Astrocyte (in vitro differentiated cells and primary cell): ENCODE data around the gene ANKRD39. TPM values are rescaled to one million over a fixed set of nuclear protein-coding genes. Genes with fewer than 3 reads are reported as not detected.

Experiments
- DNase-seq: peaks from one replicate; pipeline ENCODE4 v3.0.0-alpha.2; 2010; ENCODE audit warnings: low read depth
- FAIRE-seq: peaks from 2 replicates; lab custom pipeline; 2011; peaks lifted over from hg19 to GRCh38; lab: Jason Lieb, UNC
- H2AFZ ChIP-seq: 2 replicates; pipeline ENCODE4 v1.6.0; 2012; ENCODE audit warnings: low read depth, low read length, inconsistent platforms
- H3K27ac ChIP-seq: 2 replicates; pipeline ENCODE4 v1.5.1; 2011; ENCODE audit warnings: low read depth, low read length, inconsistent platforms
- H3K27me3 ChIP-seq: 2 replicates; pipeline ENCODE4 v1.6.0; 2011; ENCODE audit warnings: low read length, inconsistent platforms; ENCODE audit not compliant: insufficient read depth
- H3K36me3 ChIP-seq: 2 replicates; pipeline ENCODE4 v1.5.1; 2011; ENCODE audit warnings: low read length, inconsistent platforms; ENCODE audit not compliant: insufficient read depth
- H3K4me1 ChIP-seq: 2 replicates; pipeline ENCODE4 v1.5.1; 2011; ENCODE audit warnings: low read length, inconsistent platforms; ENCODE audit not compliant: insufficient read depth
- H3K4me2 ChIP-seq: 2 replicates; pipeline ENCODE4 v1.6.0; 2012; ENCODE audit warnings: low read length, inconsistent platforms
- H3K4me3 ChIP-seq: 2 replicates; pipeline ENCODE4 v1.5.1; 2011; ENCODE audit warnings: low read depth, mild to moderate bottlenecking, low read length, inconsistent platforms; ENCODE audit not compliant: insufficient read depth
- H3K79me2 ChIP-seq: 2 replicates; pipeline ENCODE4 v1.6.0; 2012; ENCODE audit warnings: mild to moderate bottlenecking, low read length, inconsistent platforms; ENCODE audit not compliant: insufficient read depth
- H3K9ac ChIP-seq: 2 replicates; pipeline ENCODE4 v1.6.0; 2012; ENCODE audit warnings: mild to moderate bottlenecking, low read length, inconsistent platforms
- H3K9me3 ChIP-seq: 2 replicates; pipeline ENCODE4 v1.5.1; 2012; ENCODE audit warnings: low read depth, mild to moderate bottlenecking, low read length, inconsistent platforms; ENCODE audit not compliant: insufficient read depth
- H4K20me1 ChIP-seq: 2 replicates; pipeline ENCODE4 v1.6.0; 2012; ENCODE audit warnings: low read length, inconsistent platforms; ENCODE audit not compliant: insufficient read depth
- H3K27ac Mint-ChIP-seq: one replicate; pipeline ENCODE4 v1.8.0; 2021; ENCODE audit warnings: mild to moderate bottlenecking, mixed read lengths; ENCODE audit not compliant: unreplicated experiment
- H3K27me3 Mint-ChIP-seq: one replicate; pipeline ENCODE4 v1.8.0; 2021; ENCODE audit warnings: low read depth, mixed read lengths; ENCODE audit not compliant: unreplicated experiment
- H3K36me3 Mint-ChIP-seq: one replicate; pipeline ENCODE4 v1.8.0; 2021; ENCODE audit warnings: low read depth, mixed read lengths; ENCODE audit not compliant: unreplicated experiment
- H3K4me1 Mint-ChIP-seq: one replicate; pipeline ENCODE4 v1.8.0; 2021; ENCODE audit warnings: low read depth, mixed read lengths; ENCODE audit not compliant: unreplicated experiment
- H3K4me3 Mint-ChIP-seq: one replicate; pipeline ENCODE4 v1.8.0; 2021; ENCODE audit warnings: mild to moderate bottlenecking, moderate library complexity, mixed read lengths; ENCODE audit not compliant: unreplicated experiment
- H3K9me3 Mint-ChIP-seq: one replicate; pipeline ENCODE4 v1.8.0; 2021; ENCODE audit warnings: mild to moderate bottlenecking, mixed read lengths; ENCODE audit not compliant: unreplicated experiment
- CTCF ChIP-seq: IDR thresholded peaks from 2 replicates; pipeline ENCODE4 v1.5.1; 2011; ENCODE audit warnings: low read depth, mild to moderate bottlenecking, inconsistent platforms, low read length, moderate library complexity; ENCODE audit not compliant: insufficient read depth
- EZH2 ChIP-seq: IDR thresholded peaks from 2 replicates; pipeline ENCODE4 v1.6.1; 2012; ENCODE audit warnings: mild to moderate bottlenecking, low read length, inconsistent platforms; ENCODE audit not compliant: insufficient read depth
- total RNA-seq: library from RNA; stranded (reverse); gene quantifications from 2 replicates; pipeline ENCODE4 v1.2.1, GENCODE V29; 2021

The ANKRD39 gene
- total RNA-seq, 1 donor from 2014 or later: 13.7 TPM

DNA sequence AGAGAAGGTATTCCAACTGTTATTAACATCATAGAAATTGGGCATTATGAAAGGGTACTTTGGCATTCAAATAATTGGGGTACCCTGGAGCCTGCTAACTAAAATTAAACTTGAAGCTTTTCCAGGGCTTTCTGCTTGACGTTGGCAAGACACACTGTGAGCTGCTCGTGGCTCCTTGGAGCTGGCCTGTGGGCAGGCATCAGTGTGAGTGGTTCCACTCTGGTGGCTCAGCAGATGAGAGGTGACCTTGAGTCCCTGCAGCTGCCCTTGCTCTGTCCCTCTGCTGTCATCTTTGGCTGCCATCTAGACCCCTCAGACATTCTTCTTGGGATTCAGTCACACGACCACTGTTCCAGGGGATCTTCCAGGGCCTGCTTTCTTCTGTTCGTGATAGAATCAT, 35.0 kb downstream of the ANKRD39 start:
- Mint-ChIP-seq H3K9me3 (no peaks in the 10 kb centered on the region), H3K27ac (no peak overlapping the region), H3K27me3 (peaks cover 7% of the 10 kb centered on the region), H3K4me1 (peaks cover 4% of the 10 kb centered on the region), H3K4me3 (no peak overlapping the region), H3K36me3 (peaks cover 5% of the 10 kb centered on the region)
- Histone ChIP-seq H4K20me1 (peaks cover 60% of the 10 kb centered on the region), H2AFZ (no peak overlapping the region), H3K4me3 (no peak overlapping the region), H3K27ac (no peak overlapping the region), H3K4me2 (no peak overlapping the region), H3K9ac (no peak overlapping the region), H3K27me3 (no peaks in the 10 kb centered on the region), H3K4me1 (peaks cover 3% of the 10 kb centered on the region), H3K36me3 (no peaks in the 10 kb centered on the region), H3K79me2 (peaks cover 10% of the 10 kb centered on the region), H3K9me3 (no peaks in the 10 kb centered on the region)
- no peak for FAIRE-seq
- no peak for TF ChIP-seq CTCF
- TF ChIP-seq EZH2: no peak
- DNase-seq: no peak

DNA sequence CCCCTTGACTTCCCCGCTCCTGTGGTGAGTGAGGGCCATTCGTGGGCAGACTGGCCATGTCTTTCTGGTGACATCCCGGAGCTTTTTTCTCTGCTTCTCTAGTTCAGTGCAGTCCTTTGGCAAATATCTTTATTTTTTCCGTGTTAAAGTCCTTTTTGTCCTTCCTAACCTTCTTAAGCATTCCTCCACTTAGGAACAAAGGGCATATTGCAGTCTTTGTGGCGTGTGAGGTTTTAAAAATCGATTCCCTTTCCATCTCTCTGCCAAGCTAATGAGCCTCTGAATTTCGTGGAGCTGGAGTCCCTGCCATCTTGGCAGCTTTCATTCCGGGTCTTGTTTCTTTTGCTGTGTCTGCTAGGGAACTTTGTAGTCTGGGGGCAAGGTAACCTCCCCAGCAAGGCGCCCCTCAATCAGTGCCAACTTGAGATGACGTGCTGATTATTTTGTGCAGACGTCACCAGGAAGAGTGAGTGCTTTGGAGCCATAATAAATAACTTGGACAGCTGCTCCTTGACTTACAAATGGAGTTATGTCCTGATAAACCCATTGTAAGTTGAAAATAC, 36.6 kb downstream of the ANKRD39 start:
- Histone ChIP-seq H3K4me3 (no peak overlapping the region), H3K9ac (no peak overlapping the region), H3K4me2 (no peak overlapping the region), H2AFZ (no peak overlapping the region), H3K27me3 (no peaks in the 10 kb centered on the region), H3K79me2 (peaks cover 10% of the 10 kb centered on the region), H3K9me3 (no peaks in the 10 kb centered on the region), H3K4me1 (peaks cover 9% of the 10 kb centered on the region), H4K20me1 (peaks cover 68% of the 10 kb centered on the region), H3K27ac (no peak overlapping the region), H3K36me3 (no peaks in the 10 kb centered on the region)
- H3K9me3 Mint-ChIP-seq: no peaks in the 10 kb centered on the region
- TF ChIP-seq EZH2 (no peak), CTCF (no peak)
- H3K36me3 Mint-ChIP-seq: peaks cover 5% of the 10 kb centered on the region
- H3K27me3 Mint-ChIP-seq: peaks cover 7% of the 10 kb centered on the region
- H3K27ac Mint-ChIP-seq: no peak overlapping the region
- no peak for DNase-seq
- no peak overlapping the region for H3K4me3 Mint-ChIP-seq
- peaks cover 4% of the 10 kb centered on the region for H3K4me1 Mint-ChIP-seq
- FAIRE-seq: no peak

- Histone ChIP-seq H3K4me2 (no peak overlapping the region), H3K9ac (no peak overlapping the region), H3K36me3 (no peaks in the 10 kb centered on the region), H3K27ac (no peak overlapping the region), H4K20me1 (peaks cover 68% of the 10 kb centered on the region), H3K27me3 (no peaks in the 10 kb centered on the region), H3K79me2 (peaks cover 10% of the 10 kb centered on the region), H3K9me3 (no peaks in the 10 kb centered on the region), H3K4me1 (peaks cover 14% of the 10 kb centered on the region), H2AFZ (no peak overlapping the region), H3K4me3 (no peak overlapping the region)
- peaks cover 7% of the 10 kb centered on the region for H3K27me3 Mint-ChIP-seq
- no peaks in the 10 kb centered on the region for H3K9me3 Mint-ChIP-seq
- no peak overlapping the region for H3K4me3 Mint-ChIP-seq
- H3K4me1 Mint-ChIP-seq: peaks cover 6% of the 10 kb centered on the region
- no peak overlapping the region for H3K27ac Mint-ChIP-seq
- no peak for TF ChIP-seq CTCF
- peaks cover 5% of the 10 kb centered on the region for H3K36me3 Mint-ChIP-seq
- DNase-seq (no peak), FAIRE-seq (no peak)
Measured at GRCh38 chr2:96819876-96820511, 37.8 kb downstream of the ANKRD39 start.
